ENCODE measurements around the gene TLE1.
"Not testable (repeated sequence)": the region's sequence is repeated elsewhere in the genome, so short reads cannot be mapped to it uniquely, and the experiment has no call there.

The TLE1 gene

DNA sequence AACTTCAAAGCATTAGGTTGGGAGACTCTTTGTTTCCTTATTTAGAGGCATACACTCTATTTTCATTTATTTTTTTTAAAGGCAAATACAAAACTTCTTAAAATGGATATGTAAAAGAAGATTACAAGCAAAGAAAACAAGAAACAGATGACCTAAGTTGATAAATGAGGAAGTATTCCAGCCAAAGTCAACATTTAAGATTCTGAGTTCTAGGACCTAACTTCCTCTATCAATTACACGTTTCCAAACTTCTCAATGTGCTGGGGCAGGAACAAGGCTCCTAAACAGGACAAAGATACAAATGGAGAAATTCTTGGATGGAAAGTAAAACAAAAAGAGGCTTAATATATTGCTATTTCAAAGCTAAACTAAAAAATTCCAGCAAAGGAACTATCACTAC is 89.5 kb downstream of the TLE1 start:
- no peak for DNase-seq (ENCODE audit: low read depth)

- DNase-seq (ENCODE audit: low read depth): no peak
Measured at GRCh38 chr9:81598811-81599210, 90.5 kb downstream of the TLE1 start.

- DNase-seq (ENCODE audit: low read depth): no peak
Measured at GRCh38 chr9:81598123-81598497, 91.2 kb downstream of the TLE1 start.

GRCh38 chr9:81597419-81598122 is 91.8 kb downstream of the TLE1 start:
- no peak for DNase-seq (ENCODE audit: low read depth)

DNA sequence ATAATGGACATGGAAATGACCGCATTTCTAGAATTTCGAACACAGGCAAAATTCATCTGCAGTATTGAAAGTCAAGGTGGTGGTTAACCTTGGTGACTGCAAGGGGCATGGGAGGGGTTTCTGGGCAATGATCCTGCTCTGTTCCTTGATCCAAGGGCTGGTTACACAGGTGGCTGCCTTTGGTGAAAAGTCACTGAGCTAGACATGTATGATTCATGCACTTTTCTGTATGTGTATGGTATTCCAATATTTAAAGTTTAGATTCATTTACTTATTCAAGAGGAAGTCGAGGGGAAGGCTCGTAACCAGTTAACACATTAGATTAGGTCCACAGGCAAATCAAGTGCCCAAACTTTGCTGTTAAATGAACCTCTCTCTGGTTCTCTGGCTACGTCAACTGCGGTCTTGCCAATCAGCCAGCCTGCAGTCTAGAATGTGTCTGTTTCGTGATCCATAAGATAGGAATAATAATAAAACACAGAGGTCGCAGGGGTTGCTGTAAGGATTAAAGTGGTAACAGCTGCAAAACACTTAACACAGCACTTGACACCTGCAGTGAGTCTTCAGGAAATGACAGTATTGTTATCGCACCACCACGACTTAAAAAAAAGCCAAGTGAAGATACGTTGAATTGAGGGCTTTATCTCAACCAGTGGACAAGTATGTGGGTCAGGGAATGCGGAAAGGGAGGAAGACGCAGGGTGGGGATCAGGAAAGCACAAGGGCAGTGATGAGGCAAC is 92.5 kb downstream of the TLE1 start:
- DNase-seq (ENCODE audit: low read depth): no peak

DNA sequence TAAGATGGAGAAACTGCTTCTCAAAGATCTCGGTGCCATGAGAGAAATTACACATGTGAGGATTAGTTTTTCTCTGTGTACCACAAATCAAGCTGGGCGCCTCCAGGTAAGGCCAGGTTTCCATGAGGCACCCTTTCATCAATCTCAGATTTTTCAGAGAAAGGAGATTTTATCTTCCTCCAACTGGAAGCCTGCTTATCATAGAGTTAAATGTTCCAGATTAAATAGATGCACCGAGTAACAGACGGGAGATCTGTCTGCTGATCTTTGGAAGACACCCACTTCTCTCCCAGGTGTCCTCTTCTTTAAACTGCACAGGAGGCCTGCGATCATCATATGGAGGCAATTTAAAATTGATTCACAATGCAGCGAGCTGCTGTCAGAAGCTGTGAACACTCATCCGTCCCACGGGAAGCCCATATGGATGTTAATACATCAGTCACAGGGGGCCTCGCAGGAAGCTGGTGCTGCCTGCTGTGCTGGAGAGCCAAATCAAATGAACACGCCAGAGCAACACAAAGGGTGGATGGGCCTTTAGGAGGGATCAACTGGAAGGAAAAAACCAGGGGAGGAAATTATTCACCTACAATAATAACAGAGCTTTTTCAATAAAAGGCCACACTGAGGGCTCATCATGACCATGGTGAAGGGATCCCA is 93.3 kb downstream of the TLE1 start:
- DNase-seq (ENCODE audit: low read depth): no peak

- not testable (repeated sequence) for DNase-seq (ENCODE audit: low read depth)
Measured at GRCh38 chr9:81595293-81595692, 94.1 kb downstream of the TLE1 start.

- no peak for DNase-seq (ENCODE audit: low read depth)
Measured at GRCh38 chr9:81594415-81594814, 94.9 kb downstream of the TLE1 start.

- no peak for DNase-seq (ENCODE audit: low read depth)
Measured at GRCh38 chr9:81592887-81593266, 96.5 kb downstream of the TLE1 start.

DNA sequence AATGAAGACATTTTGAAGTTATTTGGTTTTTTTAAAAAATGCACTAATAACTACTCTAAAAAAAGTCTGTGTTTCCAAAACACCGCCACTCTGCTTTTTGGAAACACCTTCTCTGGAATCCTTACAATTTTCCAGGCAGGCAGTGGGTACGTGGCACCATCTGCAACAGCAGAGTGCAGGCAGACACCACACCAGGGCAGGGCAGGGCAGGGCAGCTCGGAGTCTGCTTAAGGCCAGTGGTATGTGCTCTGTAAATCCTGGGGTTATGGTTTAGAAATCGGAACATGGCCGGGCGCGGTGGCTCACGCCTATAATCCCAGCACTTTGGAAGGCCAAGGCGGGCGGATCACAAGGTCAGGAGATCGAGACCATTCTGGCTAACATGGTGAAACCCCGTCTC is 97.6 kb downstream of the TLE1 start:
- DNase-seq (ENCODE audit: low read depth): no peak

DNA sequence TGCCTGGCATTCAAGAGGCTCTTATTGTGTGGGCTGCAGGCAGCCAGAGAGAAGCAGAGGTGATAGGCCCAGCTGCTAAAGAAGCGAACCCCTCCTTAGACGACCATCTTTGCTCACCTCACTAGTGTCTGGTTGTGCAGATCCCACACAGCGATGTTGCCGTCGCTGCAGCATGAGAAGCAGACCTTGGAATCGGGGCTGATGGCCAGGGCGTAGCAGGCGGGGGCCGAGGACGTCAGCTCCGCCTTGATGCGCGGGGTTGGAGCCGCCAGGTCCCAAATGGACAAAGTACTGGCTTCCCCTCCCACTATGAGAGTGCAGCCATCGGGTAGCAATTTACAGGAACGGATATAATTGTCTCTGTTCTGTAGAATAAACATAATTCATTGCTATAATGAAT is 98.7 kb downstream of the TLE1 start:
- no peak for DNase-seq (ENCODE audit: low read depth)

DNA sequence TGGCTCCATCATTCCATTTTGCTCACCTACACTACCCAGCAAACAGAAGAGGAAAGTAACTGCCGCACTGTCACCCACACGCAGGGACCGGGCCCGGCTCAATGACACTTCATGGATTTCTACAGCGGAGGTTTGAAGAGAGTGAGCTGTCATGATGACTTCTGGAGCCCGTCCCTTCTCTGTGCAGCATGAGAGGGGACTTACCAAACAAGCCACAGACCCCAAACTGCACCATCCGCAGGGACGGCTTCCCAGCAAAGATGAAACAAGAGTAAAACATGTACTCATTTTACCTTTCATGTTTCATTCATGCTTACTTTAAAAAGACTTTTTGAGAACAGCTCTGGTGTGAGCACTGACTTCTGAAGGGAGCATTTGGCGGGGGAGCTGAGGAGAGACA is 99.5 kb downstream of the TLE1 start:
- no peak for DNase-seq (ENCODE audit: low read depth)

GRCh38 chr9:81589392-81589791 is 100.0 kb downstream of the TLE1 start:
- DNase-seq (ENCODE audit: low read depth): no peak

DNA sequence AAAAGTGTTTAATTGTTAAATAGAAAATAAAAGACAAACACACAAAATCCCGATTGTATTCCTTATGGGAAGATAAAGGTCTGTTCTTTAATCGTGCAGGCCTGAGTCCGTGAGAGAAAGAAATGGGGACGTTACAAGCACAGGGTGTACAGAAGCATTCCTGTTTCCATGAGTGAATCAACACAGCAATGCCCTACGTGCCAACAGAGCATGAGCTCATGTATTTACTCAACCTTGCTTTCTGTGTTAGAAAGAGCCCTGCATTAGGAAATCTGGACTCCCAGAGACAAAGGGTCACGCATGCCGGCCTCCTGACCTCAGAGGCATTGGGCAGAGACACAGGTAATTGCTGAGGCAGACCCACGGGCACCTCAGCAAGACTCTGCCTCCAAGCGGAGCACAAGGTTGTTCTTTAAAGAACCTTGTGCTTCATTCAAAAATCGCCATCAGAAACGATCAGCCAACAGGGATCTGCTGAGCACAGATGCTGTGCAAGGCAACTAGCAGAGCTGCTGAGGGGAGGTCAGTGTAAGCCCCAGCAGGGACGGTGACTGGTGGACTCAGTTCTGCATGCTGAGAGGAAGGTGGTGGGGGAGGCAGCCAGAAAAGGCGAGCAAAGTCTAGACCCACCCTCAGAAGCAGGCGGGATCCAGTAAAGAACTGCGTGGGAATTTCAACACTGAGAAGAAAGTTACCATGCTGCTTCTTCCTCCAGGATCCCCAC is 101.0 kb downstream of the TLE1 start:
- no peak for DNase-seq (ENCODE audit: low read depth)

GRCh38 chr9:81586786-81587185 is 102.6 kb downstream of the TLE1 start:
- DNase-seq (ENCODE audit: low read depth): no peak

DNA sequence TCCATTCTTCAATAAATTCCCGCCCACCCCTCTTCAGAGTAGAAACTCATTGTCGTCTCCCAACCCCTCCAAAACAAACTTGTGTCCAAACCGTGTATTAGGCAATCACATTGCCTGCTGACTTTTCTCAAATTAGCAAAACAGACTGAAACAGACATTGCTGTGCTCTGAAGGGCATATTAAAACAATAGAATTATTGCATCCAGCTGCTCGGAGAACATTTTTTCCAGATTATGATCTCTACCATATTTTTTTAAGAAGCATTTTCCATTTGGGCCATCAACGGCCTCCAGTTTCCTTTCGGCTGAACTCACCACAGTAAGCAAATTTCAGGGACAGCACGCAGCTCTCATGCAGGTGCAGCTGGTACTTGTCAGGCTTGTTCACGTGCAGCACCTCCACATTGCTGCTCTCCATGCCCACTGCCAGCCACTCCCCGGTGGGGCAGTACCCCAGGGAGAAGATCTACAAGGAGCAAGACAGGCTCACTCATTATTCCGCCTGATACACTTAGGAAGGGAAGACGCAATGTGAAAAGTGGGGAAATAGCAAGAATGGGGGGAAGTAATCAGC is 104.1 kb downstream of the TLE1 start:
- DNase-seq (ENCODE audit: low read depth): no peak

DNA sequence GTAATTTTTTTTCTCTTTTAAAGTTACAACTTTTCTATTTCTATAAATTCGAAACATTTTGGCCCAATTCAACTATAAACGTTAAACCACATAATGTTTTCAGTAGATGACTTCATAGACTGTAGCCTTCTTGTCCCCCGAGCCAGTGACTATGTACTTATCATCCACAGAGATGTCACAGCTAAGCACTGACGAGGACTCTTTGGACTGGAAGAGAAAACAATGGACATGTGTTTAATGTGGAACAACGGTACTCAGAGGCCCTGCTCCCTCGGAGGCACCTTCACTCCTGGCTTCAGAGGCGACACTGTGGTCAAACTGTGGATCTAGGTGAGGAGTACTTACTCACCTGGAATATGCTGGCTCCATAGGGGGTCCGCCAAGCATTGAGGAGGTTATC is 105.2 kb downstream of the TLE1 start:
- DNase-seq (ENCODE audit: low read depth): no peak

DNA sequence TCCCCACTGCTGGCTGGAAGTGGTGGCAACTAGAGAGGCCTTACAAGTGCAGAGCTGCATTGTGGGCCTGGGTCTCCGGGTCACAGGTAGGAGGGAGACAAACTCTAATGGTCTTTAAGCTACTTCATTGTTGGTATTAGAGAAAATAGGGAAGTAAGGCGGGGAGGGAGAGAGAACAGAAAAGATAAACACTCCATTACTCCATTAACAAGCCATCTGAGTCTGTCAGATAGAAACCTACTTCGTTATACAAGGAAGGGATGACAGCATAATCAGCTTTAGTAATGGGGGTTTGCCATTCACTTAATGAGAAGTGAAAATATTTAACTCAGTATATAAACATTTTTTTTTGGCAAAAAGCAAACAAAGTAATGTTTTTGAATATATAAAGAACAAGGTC is 107.4 kb downstream of the TLE1 start:
- DNase-seq (ENCODE audit: low read depth): no peak

DNA sequence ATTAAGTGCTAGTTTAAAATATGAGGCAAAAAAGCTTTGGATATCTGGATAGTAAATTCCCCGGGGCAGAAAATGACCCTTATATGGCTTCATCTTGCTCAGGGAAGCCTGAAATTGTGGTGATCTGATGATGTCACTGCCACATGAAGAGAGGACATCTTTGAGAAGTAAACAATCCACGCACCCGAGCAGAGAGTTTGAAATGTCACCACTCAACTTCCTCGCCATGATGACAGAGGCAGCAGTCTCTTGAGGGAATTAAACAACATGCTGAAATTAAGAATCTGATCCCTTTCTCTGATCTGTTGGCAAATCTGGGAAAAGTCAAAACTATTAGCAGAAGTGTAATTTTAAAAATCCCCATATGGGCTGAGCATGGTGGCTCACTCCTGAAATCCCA is 110.0 kb downstream of the TLE1 start:
- DNase-seq (ENCODE audit: low read depth): no peak

DNA sequence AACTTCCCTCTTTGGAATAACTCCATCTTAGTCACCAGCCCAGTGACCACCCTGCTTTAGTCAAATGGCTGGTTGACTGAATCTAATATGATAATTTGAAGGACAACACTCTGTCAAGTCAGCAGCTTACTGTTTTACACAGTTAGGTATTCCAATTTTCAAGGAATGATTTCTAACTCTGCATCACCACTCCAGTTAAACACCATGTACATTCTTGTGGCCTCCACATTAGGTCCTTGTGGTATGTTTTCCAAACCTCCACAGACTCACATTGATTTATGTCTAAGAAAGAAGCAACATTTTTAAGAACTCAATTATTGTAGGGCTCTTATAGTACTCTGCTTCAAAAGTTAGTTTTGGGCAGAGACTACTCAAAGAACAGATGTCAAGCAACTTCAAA is 110.7 kb downstream of the TLE1 start:
- DNase-seq (ENCODE audit: low read depth): no peak

DNA sequence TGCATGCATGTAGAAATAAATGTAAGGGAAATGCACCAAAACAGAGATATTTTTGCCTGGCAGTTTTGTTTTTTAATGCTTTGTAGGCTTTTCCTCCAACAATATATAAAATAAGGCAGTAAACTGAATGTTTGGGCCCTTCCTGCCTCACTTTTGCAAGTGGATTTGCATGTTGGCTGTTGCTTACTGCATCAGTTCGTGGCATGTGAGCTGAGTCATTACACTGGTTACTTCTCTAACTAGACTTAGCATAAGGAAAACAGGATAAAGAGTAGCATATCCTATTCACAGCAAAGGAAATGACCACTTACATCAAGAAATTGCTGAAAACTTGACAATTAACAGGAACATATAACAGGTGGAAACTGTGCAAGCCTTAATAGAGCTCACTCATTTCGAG is 113.4 kb downstream of the TLE1 start:
- DNase-seq (ENCODE audit: low read depth): no peak

DNA sequence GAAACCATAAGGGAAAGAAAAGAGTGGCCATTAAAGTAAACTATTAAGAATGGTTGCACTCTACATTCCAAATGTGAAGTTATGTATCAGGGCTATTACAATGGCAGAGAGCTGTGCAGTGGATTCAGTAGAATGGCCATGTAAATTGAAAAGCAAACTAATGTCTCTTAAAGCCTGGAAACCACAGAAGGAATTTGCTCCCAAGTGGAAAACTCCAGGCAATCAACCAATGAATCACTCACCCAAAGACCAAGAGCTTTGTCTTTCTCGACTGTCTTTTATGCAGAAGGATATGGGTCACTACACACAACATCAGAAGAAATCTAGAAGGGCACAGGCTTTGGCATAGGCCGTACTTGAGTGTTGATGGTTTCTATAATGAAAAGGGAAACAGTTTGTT is 114.9 kb downstream of the TLE1 start:
- no peak for DNase-seq (ENCODE audit: low read depth)

Measured in stimulated activated CD8-positive, alpha-beta memory T cell treated with anti-CD3 and anti-CD28 coated beads, Interleukin-4, amount 100 ng/mL, for 24 hours (primary cell).